Measurements from ENCODE around the gene PSMD9. TPM values are rescaled to one million over a fixed set of nuclear protein-coding genes. Genes with fewer than 3 reads are reported as not detected.

Gene PSMD9
- total RNA-seq, 1 donor from 2014 or later: 34.0 TPM

- TF ChIP-seq CTCF (IDR thresholded peaks at IDR 0.05; ENCODE audit: unreplicated experiment): no peak
- H3K27ac Mint-ChIP-seq (ENCODE audit: unreplicated experiment): no peak overlapping the region
- H3K9me3 Mint-ChIP-seq (ENCODE audit: unreplicated experiment): no peaks in the 10 kb centered on the region
- no peak for DNase-seq (ENCODE audit: low spot score)
- no peaks in the 10 kb centered on the region for H3K27me3 Mint-ChIP-seq (ENCODE audit: unreplicated experiment)
- no peaks in the 10 kb centered on the region for H3K36me3 Mint-ChIP-seq (ENCODE audit: low read depth, unreplicated experiment)
- H3K4me3 Mint-ChIP-seq (ENCODE audit: unreplicated experiment): no peak overlapping the region
- no peaks in the 10 kb centered on the region for H3K4me1 Mint-ChIP-seq (ENCODE audit: unreplicated experiment)
These were observed 57.9 kb downstream of the PSMD9 start for GRCh38 chr12:121946313-121947025.

- Mint-ChIP-seq H3K27ac (ENCODE audit: unreplicated experiment) (no peak overlapping the region), H3K36me3 (ENCODE audit: low read depth, unreplicated experiment) (no peaks in the 10 kb centered on the region), H3K4me1 (ENCODE audit: unreplicated experiment) (no peaks in the 10 kb centered on the region), H3K27me3 (ENCODE audit: unreplicated experiment) (no peaks in the 10 kb centered on the region), H3K9me3 (ENCODE audit: unreplicated experiment) (no peaks in the 10 kb centered on the region), H3K4me3 (ENCODE audit: unreplicated experiment) (no peak overlapping the region)
- no peak for DNase-seq (ENCODE audit: low spot score)
- no peak for TF ChIP-seq CTCF (IDR thresholded peaks at IDR 0.05; ENCODE audit: unreplicated experiment)
These were observed 59.4 kb downstream of the PSMD9 start for GRCh38 chr12:121947981-121948380.

- no peaks in the 10 kb centered on the region for H3K27me3 Mint-ChIP-seq (ENCODE audit: unreplicated experiment)
- no peak overlapping the region for H3K27ac Mint-ChIP-seq (ENCODE audit: unreplicated experiment)
- no peaks in the 10 kb centered on the region for H3K36me3 Mint-ChIP-seq (ENCODE audit: low read depth, unreplicated experiment)
- TF ChIP-seq CTCF (IDR thresholded peaks at IDR 0.05; ENCODE audit: unreplicated experiment): no peak
- no peak overlapping the region for H3K4me3 Mint-ChIP-seq (ENCODE audit: unreplicated experiment)
- no peaks in the 10 kb centered on the region for H3K4me1 Mint-ChIP-seq (ENCODE audit: unreplicated experiment)
- H3K9me3 Mint-ChIP-seq (ENCODE audit: unreplicated experiment): no peaks in the 10 kb centered on the region
- no peak for DNase-seq (ENCODE audit: low spot score)
These were observed 61.2 kb downstream of the PSMD9 start for GRCh38 chr12:121949648-121950397.

- TF ChIP-seq CTCF (IDR thresholded peaks at IDR 0.05; ENCODE audit: unreplicated experiment): no peak
- H3K4me3 Mint-ChIP-seq (ENCODE audit: unreplicated experiment): no peak overlapping the region
- H3K4me1 Mint-ChIP-seq (ENCODE audit: unreplicated experiment): no peaks in the 10 kb centered on the region
- DNase-seq (ENCODE audit: low spot score): no peak
- H3K36me3 Mint-ChIP-seq (ENCODE audit: low read depth, unreplicated experiment): no peaks in the 10 kb centered on the region
- H3K9me3 Mint-ChIP-seq (ENCODE audit: unreplicated experiment): no peaks in the 10 kb centered on the region
- H3K27me3 Mint-ChIP-seq (ENCODE audit: unreplicated experiment): no peaks in the 10 kb centered on the region
- H3K27ac Mint-ChIP-seq (ENCODE audit: unreplicated experiment): no peak overlapping the region
These were observed 64.6 kb downstream of the PSMD9 start for GRCh38 chr12:121953117-121953692.

- no peak overlapping the region for H3K4me3 Mint-ChIP-seq (ENCODE audit: unreplicated experiment)
- TF ChIP-seq CTCF (IDR thresholded peaks at IDR 0.05; ENCODE audit: unreplicated experiment): no peak
- H3K36me3 Mint-ChIP-seq (ENCODE audit: low read depth, unreplicated experiment): no peaks in the 10 kb centered on the region
- H3K9me3 Mint-ChIP-seq (ENCODE audit: unreplicated experiment): no peaks in the 10 kb centered on the region
- no peaks in the 10 kb centered on the region for H3K27me3 Mint-ChIP-seq (ENCODE audit: unreplicated experiment)
- no peak overlapping the region for H3K27ac Mint-ChIP-seq (ENCODE audit: unreplicated experiment)
- no peak for DNase-seq (ENCODE audit: low spot score)
- no peaks in the 10 kb centered on the region for H3K4me1 Mint-ChIP-seq (ENCODE audit: unreplicated experiment)
These were observed 65.1 kb downstream of the PSMD9 start for GRCh38 chr12:121953695-121954094.

Data from endothelial cell (in vitro differentiated cells).